22Rv1 (cell line): ENCODE measurements around the gene LGALS9.
"Not testable (repeated sequence)": the region's sequence is repeated elsewhere in the genome, so short reads cannot be mapped to it uniquely, and the experiment has no call there.

Experiments
- CTCF ChIP-seq: fragments of 450-650 bp; IDR thresholded peaks from 2 replicates; pipeline ENCODE4 v1.5.1; 2017; ENCODE audit warnings: mild to moderate bottlenecking
- ZFX ChIP-seq: fragments of 450-650 bp; IDR thresholded peaks from 2 replicates; pipeline ENCODE4 v1.6.1; 2017; ENCODE audit warnings: antibody characterized with exemption, borderline replicate concordance

DNA sequence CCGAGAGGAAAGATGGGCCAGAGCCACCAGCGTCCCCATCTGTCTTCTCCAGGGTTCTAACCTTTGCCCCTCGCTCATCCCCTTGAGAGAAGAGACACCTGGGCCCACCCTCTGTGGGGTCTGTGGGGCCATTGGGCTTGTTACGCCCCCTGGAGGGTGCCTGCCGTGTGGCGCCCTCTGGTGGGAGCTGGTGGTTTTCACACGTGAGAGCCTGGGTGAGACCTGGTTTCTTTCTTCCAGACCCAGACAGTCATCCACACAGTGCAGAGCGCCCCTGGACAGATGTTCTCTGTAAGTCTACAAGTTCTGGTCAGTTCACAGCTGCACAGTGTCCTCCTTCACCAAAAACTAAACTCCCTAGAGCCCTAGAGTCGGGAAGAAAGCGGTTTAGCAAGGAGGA, 14.6 kb downstream of the LGALS9 start:
- TF ChIP-seq CTCF = peak; percentile 50
- not testable (repeated sequence) for TF ChIP-seq ZFX
